GM18520 (cell line): ENCODE measurements around the gene POM121L2.
"Not testable (repeated sequence)": the region's sequence is repeated elsewhere in the genome, so short reads cannot be mapped to it uniquely, and the experiment has no call there.

Experiments
- ATAC-seq: cut with Tn5 transposase; IDR thresholded peaks from one replicate; pipeline ENCODE4 v1.9.1; 2021; ENCODE audit not compliant: unreplicated experiment

POM121L2 gene

GRCh38 chr6:27294409-27294808 is 17.7 kb downstream of the POM121L2 start:
- no peak for ATAC-seq

- ATAC-seq, result no peak
Observed at GRCh38 chr6:27293436-27294098, 18.5 kb downstream of the POM121L2 start.

DNA sequence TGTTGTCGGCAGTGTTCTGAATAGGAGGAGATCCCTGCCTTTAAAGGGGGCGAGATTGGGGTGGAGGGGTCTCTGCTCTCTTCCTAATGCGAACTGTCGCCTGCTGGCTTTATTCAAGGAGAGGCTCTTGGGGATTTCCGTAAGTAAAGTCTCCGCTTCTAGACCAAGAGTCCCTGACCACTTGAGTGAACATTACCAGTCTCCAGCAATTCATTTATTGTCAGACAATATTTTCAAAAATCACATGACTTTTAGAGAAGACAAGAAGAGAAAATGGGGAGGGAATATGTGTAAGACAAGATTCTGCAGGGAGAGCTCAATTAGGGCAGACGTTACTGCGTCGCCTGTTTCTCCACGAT is 21.2 kb downstream of the POM121L2 start:
- ATAC-seq, result no peak

DNA sequence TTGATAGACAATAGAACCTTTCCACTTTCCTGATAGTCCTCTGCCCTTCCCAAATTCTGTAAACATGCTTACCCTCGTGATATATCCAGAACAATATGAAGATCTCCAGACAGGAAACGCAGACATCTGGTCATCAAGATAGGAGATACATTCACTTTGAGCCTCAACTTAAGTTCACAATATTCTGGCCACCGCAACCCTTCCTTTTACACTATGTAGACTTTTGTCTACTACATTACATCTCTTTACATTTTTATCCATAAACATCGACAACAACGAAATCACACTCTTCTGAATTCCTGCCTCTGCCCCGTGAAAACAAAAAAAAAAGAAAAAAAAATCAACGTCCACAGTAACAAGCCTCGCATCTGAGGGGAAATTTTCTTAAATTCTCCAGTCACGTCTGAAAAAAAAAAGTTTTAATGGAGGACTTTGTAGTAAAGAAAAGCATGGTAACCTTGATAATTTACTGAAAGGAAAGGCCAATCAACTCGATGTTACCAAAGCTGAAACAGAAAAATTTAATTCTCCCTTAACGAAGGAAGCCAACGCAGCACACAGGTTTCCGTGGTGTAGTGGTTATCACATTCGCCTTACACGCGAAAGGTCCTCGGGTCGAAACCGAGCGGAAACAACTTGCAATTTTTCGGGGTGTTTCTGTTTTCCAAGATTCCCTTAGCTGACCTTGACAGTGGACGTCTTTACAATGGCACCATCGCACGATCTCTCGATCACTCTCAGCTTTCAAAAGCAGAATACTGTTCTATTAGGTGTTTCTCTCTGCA is 21.8 kb downstream of the POM121L2 start:
- ATAC-seq, result no peak

GRCh38 chr6:27288136-27289044 is 23.7 kb downstream of the POM121L2 start:
- no peak for ATAC-seq

- ATAC-seq, result no peak
Observed at GRCh38 chr6:27287751-27288135, 24.3 kb downstream of the POM121L2 start.

GRCh38 chr6:27286141-27286540 is 25.9 kb downstream of the POM121L2 start:
- no peak for ATAC-seq

DNA sequence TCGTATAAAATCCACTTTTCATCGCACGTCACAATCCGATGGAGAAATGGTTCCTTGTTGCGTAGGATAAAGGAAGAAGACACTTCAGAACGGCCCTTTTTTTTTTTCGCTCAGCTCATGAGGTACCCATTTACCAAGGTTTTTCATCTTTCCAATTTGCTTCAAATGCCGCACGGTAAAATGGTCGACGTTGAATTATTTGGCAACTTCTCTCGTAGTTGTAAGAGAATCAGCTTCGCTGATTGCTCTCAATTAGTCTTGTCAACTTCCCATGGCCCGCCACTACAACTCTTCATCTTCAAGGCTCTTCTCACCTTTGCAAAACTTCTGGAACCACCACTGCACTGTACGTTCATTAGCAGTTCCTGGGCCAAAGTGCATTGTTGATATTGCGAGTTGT is 28.8 kb downstream of the POM121L2 start:
- ATAC-seq, result no peak

DNA sequence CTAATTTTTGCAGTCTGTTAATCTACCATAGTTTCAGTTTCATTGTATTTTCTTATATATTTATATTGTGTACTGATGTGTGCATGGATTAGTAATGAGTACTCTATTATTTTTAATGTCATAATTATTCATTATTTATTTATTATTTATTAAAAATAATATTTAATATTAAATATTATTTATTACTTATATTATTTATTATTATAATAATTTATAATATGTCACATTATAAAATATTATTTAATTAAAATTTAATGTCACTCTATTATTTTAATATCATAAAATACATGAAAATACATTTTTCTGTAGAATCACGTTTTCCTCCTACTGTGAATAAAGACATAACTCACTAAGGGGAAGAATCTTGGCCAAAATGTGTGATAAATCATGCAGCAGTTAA is 30.5 kb downstream of the POM121L2 start:
- ATAC-seq, result no peak

DNA sequence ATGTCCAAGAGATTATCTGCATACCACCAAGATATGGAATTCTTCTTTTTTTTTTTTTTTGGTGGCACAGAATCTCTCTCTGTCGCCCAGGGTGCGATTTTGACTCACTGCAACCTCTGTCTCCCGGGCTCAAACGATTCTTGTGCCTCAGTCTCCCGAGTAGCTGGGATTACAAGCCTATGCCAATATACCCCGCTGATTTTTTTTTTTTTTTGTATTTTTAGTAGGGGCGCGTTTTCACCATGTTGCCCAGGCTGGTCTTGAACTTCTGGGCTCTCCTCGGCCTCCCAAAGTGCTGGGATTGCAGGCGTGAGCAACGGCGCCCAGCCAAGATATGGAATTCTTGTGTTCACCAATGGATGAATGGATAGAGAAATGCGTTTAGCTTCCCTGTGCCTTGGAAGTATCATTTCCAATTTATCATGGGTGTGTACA is 31.0 kb downstream of the POM121L2 start:
- ATAC-seq, result no peak

- ATAC-seq, result no peak
Observed at GRCh38 chr6:27280540-27281000, 31.5 kb downstream of the POM121L2 start.

DNA sequence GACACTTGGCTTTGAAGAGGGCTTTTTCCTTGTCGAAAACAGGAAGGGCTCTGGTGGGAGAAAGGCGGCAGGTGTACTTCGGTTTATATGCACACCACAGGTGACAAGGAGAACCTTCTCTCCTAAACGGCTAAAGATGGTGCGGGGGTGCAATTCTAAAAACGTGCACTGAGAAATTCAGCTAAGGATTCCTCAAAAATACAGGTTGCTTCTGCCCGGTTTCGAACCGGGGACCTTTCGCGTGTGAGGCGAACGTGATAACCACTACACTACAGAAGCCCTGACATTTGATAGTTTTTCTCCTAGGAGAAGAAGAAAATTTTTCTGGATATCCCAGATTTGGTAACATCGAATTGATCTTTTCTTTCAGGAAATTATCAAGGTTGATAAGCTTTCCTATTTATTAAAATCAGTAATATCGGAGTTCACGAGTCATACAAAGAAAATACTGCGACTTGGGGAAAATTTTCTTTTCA is 32.0 kb downstream of the POM121L2 start:
- no peak for ATAC-seq

DNA sequence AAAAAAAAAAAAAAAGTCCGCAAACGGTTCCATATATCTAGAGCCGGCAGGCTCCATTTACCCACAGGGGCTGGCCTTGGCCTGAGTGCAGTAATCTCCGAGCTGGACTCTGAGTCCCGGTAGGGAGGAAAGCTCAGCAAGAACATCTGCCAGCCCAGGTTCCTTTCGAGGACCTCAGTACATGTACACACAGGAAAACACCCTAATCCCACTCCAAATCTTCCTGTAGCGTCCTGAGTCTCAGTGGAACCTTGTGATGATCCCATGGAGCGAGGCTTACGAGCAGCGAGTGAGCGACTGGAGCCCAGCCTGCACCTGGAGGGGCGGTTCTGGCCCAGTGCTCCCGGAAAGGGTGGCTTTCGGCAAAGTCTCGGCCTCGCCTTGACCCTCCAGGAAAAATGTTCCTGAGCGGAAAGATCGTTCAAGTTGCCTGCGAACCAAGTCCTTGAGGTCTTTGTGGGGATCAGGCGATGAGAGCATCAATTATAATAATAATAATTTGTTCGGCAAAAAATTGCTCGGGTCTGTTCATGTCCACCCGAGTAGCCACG is 32.5 kb downstream of the POM121L2 start:
- no peak for ATAC-seq

- no peak for ATAC-seq
Observed at GRCh38 chr6:27275025-27275956, 36.8 kb downstream of the POM121L2 start.

DNA sequence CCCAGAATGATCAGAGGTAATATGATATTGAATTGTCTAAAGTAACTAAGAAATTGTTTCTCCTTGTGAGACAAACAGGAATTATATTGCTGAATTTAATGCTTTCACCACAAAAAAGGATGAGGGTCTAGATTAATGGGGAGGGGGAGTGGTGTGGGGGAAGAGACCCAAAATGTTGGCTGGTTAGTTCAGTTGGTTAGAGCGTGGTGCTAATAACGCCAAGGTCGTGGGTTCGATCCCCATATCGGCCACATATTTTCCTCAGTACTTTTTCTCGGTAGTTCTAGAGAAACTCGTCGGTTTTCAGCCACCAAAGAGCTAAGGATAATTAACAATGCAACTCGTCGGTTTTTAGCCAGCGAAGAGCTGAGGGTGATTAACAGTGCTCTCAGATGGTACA is 38.3 kb downstream of the POM121L2 start:
- no peak for ATAC-seq

DNA sequence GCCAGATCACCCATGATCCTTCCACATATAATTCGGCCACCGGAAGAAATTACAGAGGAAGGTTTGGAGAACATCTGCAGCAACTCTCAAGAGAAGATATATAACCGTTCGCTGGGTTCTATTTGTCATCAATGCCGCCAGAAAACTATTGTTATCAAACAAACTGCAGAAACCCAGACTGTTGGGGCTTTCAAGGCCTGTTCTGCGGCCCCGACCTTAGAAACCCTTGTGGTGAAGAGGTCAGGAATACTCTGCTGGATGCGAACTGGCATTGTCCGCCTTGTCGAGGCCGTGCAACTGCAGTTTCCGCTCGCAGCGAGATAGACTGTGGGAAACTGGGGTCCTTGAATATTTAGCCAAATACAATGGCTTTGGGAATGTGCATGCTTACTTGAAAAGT is 43.3 kb downstream of the POM121L2 start:
- no peak for ATAC-seq

DNA sequence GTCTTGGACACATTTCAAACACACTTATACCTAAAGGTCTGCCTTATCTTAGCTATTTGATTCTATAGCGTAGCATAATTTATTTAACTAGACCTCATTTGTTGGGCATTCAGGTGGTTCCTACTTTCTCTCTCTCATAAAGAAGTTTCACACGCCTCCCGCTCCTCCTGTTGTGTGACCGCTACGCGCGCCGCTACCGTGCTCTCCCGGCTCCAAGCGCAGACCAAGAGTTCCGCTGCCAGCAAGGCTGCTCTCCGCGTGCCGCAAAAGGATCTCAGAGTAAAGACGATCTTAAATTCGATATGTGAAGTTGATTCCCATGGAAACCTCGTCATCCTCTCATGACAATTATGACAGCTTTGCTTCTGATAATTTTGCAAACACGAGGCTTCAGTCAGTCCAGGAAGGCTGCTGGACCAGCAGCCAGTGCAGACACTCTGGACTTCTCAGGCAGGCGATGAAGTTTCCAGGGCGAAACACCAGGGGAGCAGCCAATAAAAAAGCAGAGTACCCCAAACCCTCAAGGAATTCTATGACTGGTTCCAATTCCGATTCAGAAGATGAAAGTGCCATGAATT is 44.1 kb downstream of the POM121L2 start:
- ATAC-seq, result no peak

GRCh38 chr6:27267003-27267402 is 45.1 kb downstream of the POM121L2 start:
- ATAC-seq, result not testable (repeated sequence)

- ATAC-seq, result no peak
Observed at GRCh38 chr6:27263886-27264285, 48.2 kb downstream of the POM121L2 start.
